Stimulated activated naive CD8-positive, alpha-beta T cell treated with anti-CD3 and anti-CD28 coated beads, Interleukin-15, Interleukin-2, amounts not matched to agents 100 U/mL and 50 U/mL, for 24 hours (primary cell): ENCODE data around the gene DOCK3.
"Not testable (repeated sequence)": the region's sequence is repeated elsewhere in the genome, so short reads cannot be mapped to it uniquely, and the experiment has no call there.

Experiments used
- ATAC-seq: fragments of 150-1000 bp; cut with Tn5 transposase; one replicate; pipeline ENCODE4 v1.10.0; 2021
- DNase-seq: peaks from one replicate; pipeline ENCODE4 v3.0.0; 2021

DOCK3 gene

DNA sequence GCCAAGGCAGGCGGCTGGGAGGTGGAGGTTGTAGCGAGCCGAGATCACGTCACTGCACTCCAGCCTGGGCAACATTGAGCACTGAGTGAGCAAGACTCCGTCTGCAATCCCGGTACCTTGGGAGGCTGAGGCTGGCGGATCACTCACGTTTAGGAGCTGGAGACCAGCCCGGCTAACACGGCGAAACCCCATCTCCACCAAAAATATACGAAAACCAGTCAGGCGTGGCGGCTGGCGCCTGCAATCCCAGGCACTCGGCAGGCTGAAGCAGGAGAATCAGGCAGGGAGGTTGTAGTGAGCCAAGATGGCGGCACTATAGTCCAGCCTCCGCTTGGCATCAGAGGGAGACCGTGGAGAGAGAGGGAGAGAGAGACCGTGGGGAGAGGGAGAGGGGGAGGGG lies 129.6 kb downstream of the DOCK3 start:
- not testable (repeated sequence) for DNase-seq, ATAC-seq

GRCh38 chr3:50805321-50805720 lies 130.6 kb downstream of the DOCK3 start:
- DNase-seq (no peak), ATAC-seq (no peak)

- ATAC-seq, result no peak
- DNase-seq, result no peak
Measured at GRCh38 chr3:50806031-50806430, 131.3 kb downstream of the DOCK3 start.

DNA sequence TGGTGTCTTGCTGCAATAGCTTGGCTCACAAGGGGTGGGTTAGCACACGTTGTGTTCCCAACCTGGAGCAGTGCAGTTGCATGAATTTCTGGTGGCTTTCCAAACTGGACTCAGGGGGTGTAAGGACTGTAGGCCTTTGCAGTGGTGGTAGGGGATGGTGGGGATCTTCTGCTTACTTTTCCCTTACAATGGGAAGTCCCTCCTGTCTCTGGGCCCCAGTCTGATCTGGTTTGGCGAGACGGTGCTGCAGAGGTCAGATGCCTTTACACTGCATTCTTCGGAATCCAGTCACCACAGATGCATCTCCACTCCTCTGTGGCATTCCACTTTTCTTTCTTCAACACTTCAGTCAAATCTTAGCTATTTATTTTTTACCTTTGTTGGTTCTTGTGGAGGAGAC lies 132.1 kb downstream of the DOCK3 start:
- ATAC-seq (no peak), DNase-seq (no peak)

- no peak for ATAC-seq
- no peak for DNase-seq
Measured at GRCh38 chr3:50807266-50807665, 132.5 kb downstream of the DOCK3 start.

DNA sequence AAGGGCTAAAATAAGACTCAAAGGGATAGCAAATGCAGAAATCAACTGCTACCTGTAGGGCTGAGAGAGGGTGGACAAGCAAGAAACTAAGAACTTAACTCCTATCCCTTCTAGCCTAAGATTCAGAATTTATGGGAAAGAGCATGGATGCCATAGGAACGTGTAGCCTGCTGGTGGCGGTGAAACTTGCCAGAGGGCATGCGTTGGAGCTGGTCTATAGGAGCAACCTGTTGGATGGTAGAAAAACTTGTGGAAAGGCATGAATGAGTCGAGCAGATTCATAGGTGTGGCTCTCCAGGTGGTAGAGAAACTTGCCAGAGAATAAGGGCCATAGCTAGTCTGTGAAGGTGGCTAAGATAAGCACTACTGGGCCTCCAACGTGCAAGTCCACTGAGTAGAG lies 137.2 kb downstream of the DOCK3 start:
- DNase-seq (no peak), ATAC-seq (no peak)

DNA sequence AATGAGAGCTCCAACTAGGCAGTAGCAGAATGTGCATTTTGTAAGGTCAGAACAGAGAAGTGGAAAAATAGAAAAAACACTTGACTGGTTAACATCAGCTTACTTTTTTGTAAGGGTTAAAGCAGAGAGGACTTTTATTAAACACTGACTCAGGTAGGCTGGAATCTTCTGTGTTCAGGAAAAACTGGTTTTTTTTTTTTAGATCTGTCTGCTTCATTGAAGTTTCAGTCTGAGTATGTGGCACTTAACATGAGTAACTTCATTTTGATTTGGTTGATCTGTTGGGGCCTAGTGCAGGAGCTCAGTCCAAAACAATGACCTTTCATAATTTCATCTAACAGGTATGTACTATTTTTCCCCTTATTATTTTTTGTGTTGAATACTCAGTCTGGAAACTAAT lies 141.1 kb downstream of the DOCK3 start:
- no peak for ATAC-seq
- no peak for DNase-seq

- DNase-seq (no peak), ATAC-seq (no peak)
Measured at GRCh38 chr3:50816894-50817293, 142.2 kb downstream of the DOCK3 start.

DNA sequence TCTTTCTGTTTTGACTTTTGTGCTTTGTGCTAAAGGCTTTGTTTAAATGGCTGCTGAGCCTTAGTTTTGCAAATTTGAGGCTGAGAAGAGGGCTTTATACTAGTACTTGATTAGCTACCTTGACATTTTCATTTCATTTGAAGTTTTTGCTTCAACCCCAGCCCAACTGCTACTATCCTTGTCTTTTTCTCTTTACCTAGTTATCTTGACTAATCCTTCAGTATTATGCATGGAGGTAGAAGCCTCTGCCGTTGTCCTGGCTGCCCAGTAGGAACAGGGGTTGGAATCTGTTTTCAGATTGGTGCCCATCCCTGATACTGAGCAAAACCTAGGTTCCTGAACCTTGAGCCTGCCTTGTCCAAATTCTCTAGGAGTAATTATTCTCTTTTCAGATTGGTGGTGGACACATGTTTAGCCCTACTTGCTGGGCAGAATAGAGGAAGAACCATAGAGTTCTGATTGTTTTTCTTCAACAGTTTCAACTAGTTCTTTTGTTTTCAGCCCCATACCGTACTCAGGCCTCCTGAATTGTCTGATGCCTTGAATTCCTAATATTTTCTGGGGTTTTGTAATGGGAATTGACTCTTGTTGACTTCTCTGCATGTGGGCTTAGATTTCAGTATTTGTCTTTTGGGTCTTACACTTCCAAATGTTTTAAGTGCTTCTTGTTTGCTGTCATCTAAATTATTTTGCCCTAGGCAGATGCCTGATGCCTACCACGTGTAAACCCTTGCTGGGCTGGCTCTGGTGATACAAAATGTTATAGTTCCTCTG lies 143.2 kb downstream of the DOCK3 start:
- no peak for DNase-seq
- no peak for ATAC-seq

DNA sequence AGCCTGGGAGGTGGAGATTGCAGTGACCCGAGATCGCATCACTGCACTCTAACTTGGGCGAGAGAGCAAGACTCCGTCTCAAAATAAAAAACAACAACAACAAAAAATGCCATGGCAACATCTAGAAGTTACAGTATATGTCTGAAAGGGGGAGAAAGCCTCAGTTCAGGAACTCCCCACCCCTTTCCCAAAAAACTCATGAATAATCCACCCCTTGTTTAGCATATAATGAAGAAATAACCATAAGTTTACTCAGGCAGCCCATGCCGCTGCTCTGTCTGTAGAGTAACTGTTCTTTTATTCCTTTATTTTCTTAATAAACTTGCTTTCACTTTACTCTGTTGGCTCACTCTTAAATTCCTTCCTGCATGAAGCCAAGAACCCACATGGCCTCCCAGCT lies 145.2 kb downstream of the DOCK3 start:
- DNase-seq (no peak), ATAC-seq (no peak)

DNA sequence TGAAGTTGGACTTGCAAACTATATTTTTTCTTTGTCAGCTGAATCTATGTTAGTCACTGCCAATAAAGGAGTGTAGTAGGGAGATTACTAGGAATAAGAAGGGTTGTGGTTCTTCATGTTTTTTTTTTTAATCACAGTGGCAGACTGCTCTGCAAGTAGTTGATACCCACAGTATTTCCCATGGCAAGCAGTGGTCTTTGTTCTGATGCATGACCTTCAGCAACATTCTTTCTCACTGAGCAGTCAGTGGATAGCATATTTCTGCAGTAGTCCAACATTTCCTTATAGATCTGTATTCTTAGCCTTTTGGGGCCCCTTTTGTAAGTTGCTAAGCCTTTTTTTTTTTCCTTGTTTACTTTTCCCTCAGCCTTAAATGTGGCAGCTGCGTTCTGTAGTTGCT lies 151.1 kb downstream of the DOCK3 start:
- no peak for ATAC-seq
- no peak for DNase-seq

- no peak for DNase-seq
- no peak for ATAC-seq
Measured at GRCh38 chr3:50830451-50830850, 155.7 kb downstream of the DOCK3 start.

DNA sequence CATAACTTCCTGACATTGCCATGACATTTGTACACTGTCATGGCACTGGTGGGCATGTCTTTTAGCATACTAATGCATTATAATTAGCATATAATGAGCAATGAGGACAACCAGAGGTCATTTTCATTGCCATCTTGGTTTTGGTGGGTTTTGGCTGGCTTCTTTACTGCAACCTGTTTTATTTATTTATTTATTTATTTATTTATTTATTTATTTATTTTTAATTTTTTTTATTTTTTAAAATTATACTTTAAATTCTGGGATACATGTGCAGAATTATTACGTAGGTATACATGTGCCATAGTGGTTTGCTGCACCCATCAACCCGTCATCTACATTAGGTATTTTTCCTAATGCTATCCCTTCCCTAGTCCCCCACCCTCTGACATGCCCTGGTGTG lies 156.3 kb downstream of the DOCK3 start:
- not testable (repeated sequence) for ATAC-seq, DNase-seq

GRCh38 chr3:50840983-50841489 lies 166.3 kb downstream of the DOCK3 start:
- no peak for ATAC-seq
- DNase-seq, result no peak

DNA sequence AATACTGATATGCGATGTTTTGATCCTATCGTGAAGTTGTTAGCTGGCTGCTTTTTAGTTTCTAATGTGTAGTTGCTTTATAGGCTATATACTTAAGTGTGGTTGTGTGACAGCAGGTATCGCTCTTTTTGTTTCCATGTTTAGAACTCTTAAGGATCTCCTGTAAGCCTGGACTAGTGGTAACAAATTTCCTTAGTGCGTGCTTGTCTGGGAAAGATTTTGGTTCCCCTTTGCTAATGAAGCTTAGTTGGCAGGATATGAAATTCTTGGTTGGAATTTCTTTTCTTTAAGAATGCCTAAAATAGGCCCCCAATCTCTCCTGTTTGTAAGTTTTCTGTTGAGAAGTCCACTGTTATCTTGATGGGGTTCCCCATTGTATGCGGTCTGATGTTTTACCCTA lies 173.6 kb downstream of the DOCK3 start:
- DNase-seq, result no peak
- ATAC-seq, result no peak

DNA sequence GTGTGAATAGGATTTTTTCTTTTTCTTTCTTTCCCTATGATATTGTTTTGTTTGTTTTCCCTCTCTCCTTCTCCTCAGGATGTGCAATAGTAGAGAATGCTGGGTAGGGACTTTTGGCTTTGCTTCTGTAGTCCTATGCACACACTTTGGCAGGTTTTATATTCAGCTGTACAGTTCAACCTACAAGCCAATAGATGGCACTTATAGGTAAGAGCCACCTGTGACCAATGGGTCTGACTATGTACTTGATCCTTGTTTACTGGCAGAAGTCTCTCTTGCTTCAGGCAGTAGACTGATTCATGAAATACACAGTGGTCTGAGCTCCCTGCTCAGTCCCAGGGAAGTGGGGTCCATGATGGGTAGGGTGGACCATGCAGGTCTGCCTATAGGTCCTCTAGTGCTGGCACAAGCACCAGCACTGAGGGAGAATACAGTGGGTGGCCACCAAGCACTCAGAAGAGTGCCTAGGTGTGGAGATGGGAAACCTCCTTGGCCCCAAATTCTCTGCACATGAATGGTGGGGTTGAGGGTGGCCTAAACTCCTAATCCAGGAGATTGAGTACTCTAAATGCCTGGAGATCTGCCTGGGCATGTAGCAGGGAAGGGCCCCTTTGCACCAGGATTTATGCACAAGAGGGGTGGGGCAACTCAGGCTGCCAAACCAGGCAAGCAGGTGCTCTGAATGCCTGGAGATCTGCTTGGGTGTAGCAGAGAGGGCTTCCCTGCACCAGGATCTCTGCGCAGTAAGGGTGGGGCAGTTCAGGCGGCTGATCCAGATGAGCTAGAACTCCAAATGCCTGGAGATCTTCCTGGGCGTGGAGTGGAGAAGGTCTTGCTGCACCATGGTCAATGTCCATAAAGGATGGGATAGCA lies 176.1 kb downstream of the DOCK3 start:
- ATAC-seq (no peak), DNase-seq (no peak)

DNA sequence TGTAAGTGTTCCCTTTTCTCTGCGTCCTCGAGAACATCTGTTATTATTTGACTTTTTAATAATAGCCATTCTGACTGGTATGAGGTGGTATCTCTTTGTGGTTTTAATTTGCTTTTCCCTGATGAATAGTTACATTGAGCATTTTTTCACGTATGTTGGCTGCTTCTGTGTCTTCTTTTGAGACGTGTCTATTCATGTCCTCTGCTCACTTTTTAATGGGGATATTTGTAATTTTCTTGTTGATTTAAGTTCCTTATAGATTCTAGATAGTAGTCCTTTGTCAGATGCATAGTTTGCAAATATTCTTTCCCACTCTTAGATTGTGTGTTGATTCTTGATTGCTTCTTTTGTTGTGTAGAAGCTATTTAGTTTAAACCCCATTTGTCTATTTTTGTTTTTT lies 179.2 kb downstream of the DOCK3 start:
- ATAC-seq, result no peak
- no peak for DNase-seq

GRCh38 chr3:50862221-50862620 lies 187.5 kb downstream of the DOCK3 start:
- ATAC-seq, result no peak
- no peak for DNase-seq

DNA sequence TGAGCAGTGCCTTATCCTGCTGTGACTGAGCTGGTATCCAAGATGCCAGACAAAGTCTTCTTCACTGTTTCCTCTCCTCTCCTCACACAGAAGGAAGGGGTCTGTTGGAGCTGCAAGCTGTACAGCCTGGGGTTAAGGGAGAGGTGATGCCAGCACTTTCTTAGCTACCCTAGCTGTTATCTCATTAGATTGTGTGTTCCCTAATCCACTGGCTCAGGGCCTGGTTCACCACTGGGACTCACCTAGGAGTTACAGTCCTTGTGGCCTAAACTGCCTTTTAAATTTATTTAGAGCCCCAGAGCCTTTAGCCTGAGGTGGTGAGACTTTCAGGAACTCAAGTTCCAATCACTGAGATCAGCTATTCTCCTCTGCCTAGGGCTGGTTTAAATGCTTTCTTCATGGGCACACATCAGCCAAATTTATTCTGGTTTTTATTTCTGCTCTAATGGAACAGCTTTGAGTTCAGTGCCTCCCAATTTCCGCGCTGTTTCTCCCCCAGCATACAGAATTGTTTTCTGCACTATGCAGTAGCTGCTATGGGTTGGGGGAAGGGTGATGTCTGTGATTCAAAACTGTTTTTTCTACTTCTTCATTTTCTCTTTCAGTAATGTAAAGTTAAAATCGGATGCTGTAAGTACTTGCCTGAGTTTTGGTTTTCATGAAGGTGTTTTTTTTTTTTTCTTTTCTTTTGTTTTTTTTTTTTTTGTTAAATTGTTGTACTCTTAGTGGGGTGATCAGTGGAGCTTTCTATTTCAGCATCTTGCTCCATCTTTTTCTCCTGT lies 198.8 kb downstream of the DOCK3 start:
- no peak for ATAC-seq

DNA sequence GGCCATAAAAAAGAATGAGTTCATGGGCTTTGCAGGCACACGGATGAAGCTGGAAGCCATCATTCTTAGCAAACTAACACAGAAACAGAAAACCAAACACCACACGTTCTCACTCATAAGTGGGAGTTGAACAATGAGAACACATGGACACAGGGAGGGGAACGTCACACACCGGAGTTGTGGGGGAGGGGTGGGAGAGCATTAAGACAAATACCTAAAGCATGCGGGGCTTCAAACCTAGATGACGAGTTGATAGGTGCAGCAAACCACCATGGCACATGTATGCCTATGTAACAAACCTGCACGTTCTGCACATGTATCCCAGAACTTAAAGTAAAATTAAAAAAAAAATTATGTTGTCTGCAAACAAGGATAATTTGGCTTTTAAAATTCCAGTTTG lies 200.1 kb downstream of the DOCK3 start:
- DNase-seq, result not testable (repeated sequence)

More for the DNA sequence above, 198.8 kb downstream of the DOCK3 start:
- DNase-seq, result no peak

DNA sequence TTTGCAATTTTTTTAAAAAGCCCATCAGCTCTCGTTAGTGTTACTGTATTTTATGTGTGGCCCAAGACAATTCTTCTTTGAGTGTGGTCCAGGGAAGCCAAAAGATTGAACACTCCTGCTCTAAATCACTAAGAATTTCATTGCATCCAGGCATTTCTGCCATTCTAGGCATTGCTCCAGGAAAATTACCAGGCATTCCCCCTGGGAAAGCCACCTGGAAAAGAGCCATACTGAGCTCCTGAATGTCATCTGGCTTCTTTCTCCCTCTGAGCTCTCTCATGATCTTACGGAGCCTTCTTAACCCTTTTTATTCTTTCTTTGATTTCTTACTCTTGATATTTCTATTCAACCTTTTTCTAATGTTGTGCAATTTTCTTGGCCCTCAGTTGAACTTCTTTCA lies 202.2 kb downstream of the DOCK3 start:
- ATAC-seq (no peak), DNase-seq (no peak)

More for the DNA sequence above, 200.1 kb downstream of the DOCK3 start:
- ATAC-seq, result not testable (repeated sequence)

DNA sequence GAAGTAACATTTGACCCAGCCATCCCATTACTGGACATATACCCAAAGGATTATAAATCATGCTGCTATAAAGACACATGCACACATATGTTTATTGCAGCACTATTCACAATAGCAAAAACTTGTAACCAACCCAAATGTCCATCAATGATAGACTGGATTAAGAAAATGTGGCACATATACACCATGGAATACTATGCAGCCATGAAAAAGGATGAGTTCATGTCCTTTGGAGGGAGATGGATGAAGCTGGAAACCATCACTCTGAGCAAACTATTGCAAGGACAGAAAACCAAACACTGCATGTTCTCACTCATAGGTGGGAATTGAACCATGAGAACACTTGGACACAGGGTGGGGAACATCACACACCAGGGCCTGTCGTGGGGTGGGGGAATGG lies 208.0 kb downstream of the DOCK3 start:
- ATAC-seq, DNase-seq: not testable (repeated sequence)
